ENCODE data around the gene CTRB1. TPM values are rescaled to one million over a fixed set of nuclear protein-coding genes. Genes with fewer than 3 reads are reported as not detected.
A peak's percentile ranks its signal among the peaks of the same experiment; 100 is the strongest.

Gene CTRB1
- total RNA-seq, 4 donors from 2014 or later: not detected

DNA sequence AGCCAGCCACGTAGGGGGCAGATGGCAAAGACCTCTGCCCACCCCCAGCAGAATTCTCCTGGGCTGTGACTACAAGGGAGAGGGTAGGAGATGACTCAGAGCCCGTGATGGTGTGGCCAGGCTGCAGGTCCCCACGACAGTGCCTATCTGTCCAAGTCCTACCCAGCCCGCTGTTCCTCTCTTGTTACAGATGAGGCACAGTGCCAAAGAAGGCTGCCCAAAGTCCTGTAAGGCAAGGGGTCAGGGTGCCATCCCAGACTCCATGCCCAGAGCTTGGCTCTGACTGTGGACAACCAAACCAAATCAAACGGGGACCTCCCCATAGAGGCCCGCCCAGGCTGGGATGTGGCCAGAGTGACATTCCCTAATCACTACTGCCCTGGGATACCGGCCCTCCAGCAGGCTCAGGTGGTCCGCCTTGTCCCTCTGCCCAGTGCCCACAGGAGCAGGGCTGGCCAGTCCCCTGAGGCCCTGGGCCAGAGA lies 45.2 kb downstream of the CTRB1 start:
- Histone ChIP-seq H3K36me3 (no peaks in the 10 kb centered on the region), H3K9me3 (no peaks in the 10 kb centered on the region), H3K27me3 (no peaks in the 10 kb centered on the region), H3K4me1 (peaks cover 0 to 81% (median 42%) of the 10 kb centered on the region in 3 donors), H3K4me3 (peak overlapping the region in 1 of 2 donors; percentile 94), H3K27ac (peak overlapping the region in 3 of 4 donors; percentile 89 to 96 (median 95))
- WGBS, 2 donors (ENCODE audit: low coverage in 1 of 2): 20% methylated on average over 1 to 2 of the region's 8 CpGs
- TF ChIP-seq POLR2AphosphoS5 (IDR thresholded peaks at IDR 0.05): no peak
- TF ChIP-seq, protein P1, sequence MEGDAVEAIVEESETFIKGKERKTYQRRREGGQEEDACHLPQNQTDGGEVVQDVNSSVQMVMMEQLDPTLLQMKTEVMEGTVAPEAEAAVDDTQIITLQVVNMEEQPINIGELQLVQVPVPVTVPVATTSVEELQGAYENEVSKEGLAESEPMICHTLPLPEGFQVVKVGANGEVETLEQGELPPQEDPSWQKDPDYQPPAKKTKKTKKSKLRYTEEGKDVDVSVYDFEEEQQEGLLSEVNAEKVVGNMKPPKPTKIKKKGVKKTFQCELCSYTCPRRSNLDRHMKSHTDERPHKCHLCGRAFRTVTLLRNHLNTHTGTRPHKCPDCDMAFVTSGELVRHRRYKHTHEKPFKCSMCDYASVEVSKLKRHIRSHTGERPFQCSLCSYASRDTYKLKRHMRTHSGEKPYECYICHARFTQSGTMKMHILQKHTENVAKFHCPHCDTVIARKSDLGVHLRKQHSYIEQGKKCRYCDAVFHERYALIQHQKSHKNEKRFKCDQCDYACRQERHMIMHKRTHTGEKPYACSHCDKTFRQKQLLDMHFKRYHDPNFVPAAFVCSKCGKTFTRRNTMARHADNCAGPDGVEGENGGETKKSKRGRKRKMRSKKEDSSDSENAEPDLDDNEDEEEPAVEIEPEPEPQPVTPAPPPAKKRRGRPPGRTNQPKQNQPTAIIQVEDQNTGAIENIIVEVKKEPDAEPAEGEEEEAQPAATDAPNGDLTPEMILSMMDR (IDR thresholded peaks at IDR 0.05): no peak
- TF ChIP-seq POLR2A (IDR thresholded peaks at IDR 0.05): no peak
- TF ChIP-seq EP300 (IDR thresholded peaks at IDR 0.05): no peak
- no peak for ATAC-seq

DNA sequence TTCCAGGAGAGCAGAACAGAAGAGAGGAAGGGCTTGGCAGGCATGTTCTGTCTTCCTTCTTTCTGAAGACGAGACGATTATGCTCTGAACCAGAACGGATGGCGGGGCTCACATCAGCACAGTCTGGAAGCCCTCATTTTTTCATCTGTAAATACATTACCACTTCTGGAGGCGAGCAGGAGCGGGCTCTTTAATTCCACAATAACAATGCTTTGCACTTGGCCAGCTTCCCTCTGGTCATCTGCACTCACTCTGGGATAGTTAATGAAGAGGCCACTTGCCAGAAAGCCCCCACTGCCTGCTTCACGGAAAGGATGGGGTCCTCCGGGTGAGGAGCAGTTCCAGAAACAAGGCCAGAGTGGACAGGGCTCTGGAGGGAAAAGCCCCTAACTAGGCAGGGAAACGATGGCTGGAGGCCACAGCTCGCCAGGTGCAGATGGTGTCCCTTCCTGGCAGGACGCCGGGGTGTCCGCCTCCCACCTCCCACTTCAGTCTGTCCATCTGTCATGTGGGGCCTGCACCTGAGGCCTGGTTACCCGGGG lies 45.7 kb downstream of the CTRB1 start:
- WGBS, 2 donors (ENCODE audit: low coverage in 1 of 2): 0 to 4% methylated on average over 3 to 4 of the region's 14 CpGs
- Histone ChIP-seq H3K27me3 (no peaks in the 10 kb centered on the region), H3K9me3 (no peaks in the 10 kb centered on the region), H3K36me3 (no peaks in the 10 kb centered on the region), H3K27ac (peak overlapping the region; percentile 70 to 96 (median 92)), H3K4me1 (peaks cover 0 to 79% (median 42%) of the 10 kb centered on the region in 3 donors), H3K4me3 (peak overlapping the region; percentile 80 to 94)
- no peak for ATAC-seq
- TF ChIP-seq, protein P1 (IDR thresholded peaks at IDR 0.05): no peak
- no peak for TF ChIP-seq POLR2A (IDR thresholded peaks at IDR 0.05)
- no peak for TF ChIP-seq EP300 (IDR thresholded peaks at IDR 0.05)
- TF ChIP-seq POLR2AphosphoS5 (IDR thresholded peaks at IDR 0.05): no peak

DNA sequence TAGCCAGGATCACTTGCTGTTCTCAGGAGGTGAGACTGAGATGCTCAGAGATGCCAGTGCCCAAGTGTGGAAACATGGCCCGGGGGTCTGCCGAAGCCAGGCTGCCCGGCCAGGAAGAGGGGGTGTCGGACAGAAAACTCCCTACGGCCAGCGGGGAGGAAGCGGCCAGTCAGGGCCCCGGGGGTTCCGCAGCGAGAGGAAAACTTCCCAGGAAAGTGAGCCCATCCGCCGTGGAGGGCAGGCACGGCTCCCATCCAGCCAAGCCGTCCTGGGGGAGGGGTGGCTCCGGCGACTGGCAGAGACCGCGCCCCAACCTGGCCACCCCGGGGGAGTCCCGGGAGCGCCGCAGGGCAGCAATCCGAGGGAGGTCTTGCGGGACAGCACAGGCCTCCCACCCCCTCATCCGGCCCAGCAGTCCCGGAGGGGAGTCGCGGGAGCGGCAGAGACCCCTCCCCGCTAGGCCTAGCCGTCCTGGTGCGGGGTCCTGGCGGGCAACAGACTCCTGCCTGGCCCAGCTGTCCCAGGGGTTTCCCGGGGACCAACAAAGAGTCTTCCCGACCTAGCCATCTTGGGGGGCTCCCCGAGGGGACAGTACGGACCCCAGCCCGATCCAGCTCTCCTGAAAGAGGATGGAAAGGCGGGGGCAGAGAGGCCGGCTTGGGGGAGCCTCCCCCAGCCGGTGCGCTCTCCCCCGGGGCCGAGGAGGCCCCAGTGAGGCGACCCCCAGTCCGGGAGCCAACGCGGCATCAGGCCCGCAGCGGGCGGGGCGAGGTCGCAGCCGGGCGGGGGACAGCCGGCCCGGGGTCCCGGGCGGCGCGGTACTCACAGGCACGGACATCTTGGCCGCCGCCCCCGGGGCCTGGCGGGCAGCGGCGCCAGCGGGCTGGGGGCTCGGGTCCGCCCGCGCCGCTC lies 46.5 kb downstream of the CTRB1 start:
- ATAC-seq: peak; percentile 29
- 0 to 2% methylated on average over 4 to 9 of the region's 74 CpGs for WGBS, 2 donors (ENCODE audit: low coverage in 1 of 2)
- Histone ChIP-seq H3K9me3 (no peaks in the 10 kb centered on the region), H3K27me3 (no peaks in the 10 kb centered on the region), H3K4me3 (peak overlapping the region; percentile 80 to 94), H3K27ac (peak overlapping the region; percentile 70 to 96 (median 92)), H3K36me3 (no peaks in the 10 kb centered on the region), H3K4me1 (peaks cover 0 to 73% (median 42%) of the 10 kb centered on the region in 3 donors)
- TF ChIP-seq POLR2AphosphoS5 (IDR thresholded peaks at IDR 0.05) (no peak), EP300 (IDR thresholded peaks at IDR 0.05) (no peak)
- TF ChIP-seq, protein P1 (IDR thresholded peaks at IDR 0.05): no peak

DNA sequence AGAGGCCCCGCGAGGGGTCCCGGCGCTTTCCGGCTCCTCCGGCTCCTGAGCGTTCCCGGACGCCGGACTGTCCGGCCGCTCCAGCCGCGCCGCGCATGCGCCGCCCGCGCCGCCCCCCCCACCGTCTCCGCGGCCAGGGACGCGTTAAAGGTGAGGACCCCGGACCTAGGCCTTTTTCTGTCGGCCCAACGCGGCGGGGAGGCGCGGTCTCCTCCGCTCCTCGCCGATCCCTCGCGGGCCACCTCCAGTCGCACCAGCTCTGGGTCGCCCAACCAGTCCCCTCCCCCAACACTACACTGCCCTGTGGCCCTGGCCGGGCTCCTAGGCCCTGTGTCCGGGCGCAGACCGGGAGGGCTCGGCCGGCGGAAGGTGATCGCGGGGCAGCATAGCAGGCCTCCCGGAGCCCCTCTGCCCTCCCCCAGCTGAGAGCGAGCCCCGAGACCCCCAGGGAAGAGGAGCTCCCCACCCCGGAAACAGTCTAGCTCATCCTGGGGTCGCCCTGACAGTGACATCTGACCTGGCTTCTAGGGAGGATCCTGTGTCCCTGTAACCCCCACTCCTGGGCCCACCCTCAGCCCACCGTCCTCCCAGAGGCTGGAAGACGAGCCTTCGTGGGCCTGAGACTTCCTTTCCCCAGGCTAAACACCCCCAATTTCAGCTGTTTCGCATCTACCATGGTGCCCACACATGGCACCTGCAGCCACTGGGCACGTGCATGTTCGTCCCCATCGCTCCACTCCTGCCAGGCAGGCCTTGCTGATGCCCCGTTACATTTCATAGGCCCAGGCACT lies 47.3 kb downstream of the CTRB1 start:
- Histone ChIP-seq H3K9me3 (no peaks in the 10 kb centered on the region), H3K27ac (peak overlapping the region; percentile 70 to 96 (median 92)), H3K27me3 (no peaks in the 10 kb centered on the region), H3K4me1 (peaks cover 0 to 64% (median 41%) of the 10 kb centered on the region in 3 donors), H3K36me3 (no peaks in the 10 kb centered on the region), H3K4me3 (peak overlapping the region; percentile 80 to 94)
- TF ChIP-seq EP300 (IDR thresholded peaks at IDR 0.05) (no peak), POLR2AphosphoS5 (IDR thresholded peaks at IDR 0.05) (peak; percentile 15), POLR2A (IDR thresholded peaks at IDR 0.05) (peak; percentile 45 to 67)
- TF ChIP-seq, protein P1 (IDR thresholded peaks at IDR 0.05): no peak
- ATAC-seq: peak; percentile 86
- WGBS, 2 donors (ENCODE audit: low coverage in 1 of 2): no CpG with 5 or more reads among the region's 62 CpGs

Measured in gastroesophageal sphincter (tissue), 4 donors.